K562 (cell line): Measurements from ENCODE around the gene NOS2. TPM values are rescaled to one million over a fixed set of nuclear protein-coding genes. Genes with fewer than 3 reads are reported as not detected.

ENCODE experiments used
- ATAC-seq: fragments of 200-7000 bp; cut with Tn5 transposase; 3 replicates; pipeline ENCODE4 v1.9.1; 2020; ENCODE audit warnings: moderate library complexity
- BruUV-seq: library from RNA; stranded (reverse); fragments of 400-500 nt; replicated peaks from 2 replicates; lab custom pipeline; 2021; lab: Mats Ljungman, UMichigan
- CTCF ChIA-PET: fragments of 300-600 bp; formaldehyde crosslinking; extraction: SDS; loops from one replicate; lab custom pipeline; 2021; ENCODE audit warnings: low intra/inter-chr PET ratio; lab: Yijun Ruan, JAX
- POLR2A ChIA-PET: fragments of 300-600, 350-650 bp; sonication (Branson Sonifier 250); formaldehyde crosslinking; extraction: SDS; loops from one replicate; lab custom pipeline; 2021; ENCODE audit warnings: antibody characterized with exemption, inconsistent platforms; lab: Yijun Ruan, JAX
- DNase-seq, 4 experiments: peaks; one replicate each; pipeline versions ENCODE4 v3.0.0 to v3.0.0-alpha.2; 2011 to 2018; ENCODE audit warnings: low spot score in 3 of 4, mixed read lengths in 3 of 4; ENCODE audit errors: extremely low read depth in 1 of 4
- FAIRE-seq: peaks from 2 replicates; lab custom pipeline; 2011; peaks lifted over from hg19 to GRCh38; lab: Jason Lieb, UNC
- H2AFZ ChIP-seq: 2 replicates; pipeline ENCODE4 v1.6.0; 2011; ENCODE audit warnings: low read depth, low read length, control low read depth, inconsistent platforms
- H3K27ac ChIP-seq: fragments of 200-600 bp; 3 replicates; pipeline ENCODE4 v1.8.0; 2011; ENCODE audit warnings: low read depth, mild to moderate bottlenecking, control low read depth, inconsistent platforms, low read length, moderate library complexity, mixed read lengths; ENCODE audit errors: extremely low read depth
- H3K27me3 ChIP-seq, 2 experiments: fragments of 300-600 bp in 1 of 2; 2 replicates in 1 of 2; 3 replicates in 1 of 2; pipeline versions ENCODE4 v1.6.0 to v1.8.0; 2011; ENCODE audit warnings: inconsistent platforms in 2 of 2, low read length in 2 of 2, mild to moderate bottlenecking in 1 of 2, mixed read lengths in 1 of 2, moderate library complexity in 1 of 2; ENCODE audit not compliant: control insufficient read depth in 2 of 2, insufficient read depth in 2 of 2
- H3K36me3 ChIP-seq: fragments of 300-600 bp; 3 replicates; pipeline ENCODE4 v1.8.0; 2011; ENCODE audit warnings: mild to moderate bottlenecking, low read length, inconsistent platforms; ENCODE audit not compliant: control insufficient read depth, insufficient read depth
- H3K4me1 ChIP-seq, 2 experiments: fragments of 200-600 bp in 1 of 2; replicated peaks in 1 of 2; 2 replicates in 1 of 2; 3 replicates in 1 of 2; pipeline versions ENCODE4 v1.5.1 to v1.8.0; 2011; ENCODE audit warnings: inconsistent platforms in 2 of 2, low read length in 2 of 2, mild to moderate bottlenecking in 1 of 2, mixed read lengths in 1 of 2, moderate library complexity in 1 of 2; ENCODE audit not compliant: control insufficient read depth in 2 of 2, insufficient read depth in 2 of 2
- H3K4me2 ChIP-seq: 2 replicates; pipeline ENCODE4 v1.6.1; 2011; ENCODE audit warnings: low read length, control low read depth, inconsistent platforms, mixed read lengths; ENCODE audit not compliant: insufficient read depth
- H3K4me3 ChIP-seq: fragments of 200-600 bp; sonication (generic), shearing (Covaris generic); 2 replicates; pipeline ENCODE4 v1.5.1; 2016; ENCODE audit warnings: control low read depth, inconsistent platforms
- H3K79me2 ChIP-seq: fragments of 200-600 bp; 3 replicates; pipeline ENCODE4 v1.8.0; 2011; ENCODE audit warnings: low read length, inconsistent platforms; ENCODE audit not compliant: control insufficient read depth, insufficient read depth
- H3K9ac ChIP-seq, 2 experiments: 2 replicates each; pipeline versions ENCODE4 v1.6.0 to v1.6.1; 2011; ENCODE audit warnings: low read depth in 2 of 2, low read length in 2 of 2, control low read depth in 1 of 2, inconsistent platforms in 1 of 2, mild to moderate bottlenecking in 1 of 2, mixed read lengths in 1 of 2; ENCODE audit not compliant: insufficient read depth in 1 of 2
- H3K9me1 ChIP-seq: one replicate; pipeline ENCODE4 v1.6.0; 2011; ENCODE audit warnings: inconsistent platforms, mild to moderate bottlenecking, low read length, moderate library complexity; ENCODE audit not compliant: control insufficient read depth, insufficient read depth
- H3K9me3 ChIP-seq: replicated peaks from 2 replicates; pipeline ENCODE4 v1.5.1; 2011; ENCODE audit warnings: low read depth, low read length, inconsistent platforms; ENCODE audit not compliant: control insufficient read depth, insufficient read depth
- H4K20me1 ChIP-seq: replicated peaks from 2 replicates; pipeline ENCODE4 v1.6.1; 2011; ENCODE audit warnings: low read length, inconsistent platforms, mixed read lengths; ENCODE audit not compliant: control insufficient read depth, insufficient read depth
- FIP1L1 ChIP-seq: fragments of 200-400 bp; formaldehyde crosslinking; IDR thresholded peaks from 2 replicates; pipeline ENCODE4 v1.6.1; 2018; ENCODE audit warnings: mild to moderate bottlenecking, low read depth, low read length; ENCODE audit not compliant: poor library complexity, severe bottlenecking
- HCFC1 ChIP-seq: IDR thresholded peaks from 2 replicates; pipeline ENCODE4 v1.6.1; 2012; ENCODE audit warnings: low read depth, low read length, improper control_type of control experiment
- NRF1 ChIP-seq, 2 experiments: fragments of 450-650 bp; IDR thresholded peaks in 1 of 2; conservative IDR thresholded peaks in 1 of 2; 2 replicates each; pipeline ENCODE4 v1.6.1; 2014; ENCODE audit warnings: mild to moderate bottlenecking in 2 of 2
- PHB ChIP-seq: fragments of 250-450 bp; sonication (Bioruptor Pico); IDR thresholded peaks from 2 replicates; pipeline ENCODE4 v1.5.0; 2021
- ZNF41 ChIP-seq: fragments of 250-450 bp; sonication (Bioruptor Pico); conservative IDR thresholded peaks from 2 replicates; pipeline ENCODE4 v1.4.0; 2020; ENCODE audit warnings: mild to moderate bottlenecking
- ZNF445 ChIP-seq: fragments of 250-450 bp; sonication (Bioruptor Pico); IDR thresholded peaks from 2 replicates; pipeline ENCODE4 v1.4.0; 2020; ENCODE audit warnings: low read depth, mild to moderate bottlenecking, moderate library complexity
- WGBS: fragments of 100-300 bp; shearing (Covaris generic); methylation state at CpG from one replicate; pipeline ENCODE4 v1.1.6; 2016; ENCODE audit warnings: low coverage, mixed read lengths; ENCODE audit not compliant: insufficient coverage; ENCODE audit errors: missing lambda C conversion rate; 5-methylcytosine and 5-hydroxymethylcytosine counted together
- in situ Hi-C: fragments of 300-500 bp; cut with MboI; formaldehyde crosslinking; loops from 4 replicates; pipeline ENCODE4 v1.15.0; 2018; ENCODE audit warnings: inconsistent platforms, mixed read lengths
- intact Hi-C: fragments of 100-400 bp; cut with micrococcal nuclease; formaldehyde crosslinking; loops from 2 replicates; pipeline ENCODE4 v1.14.2; 2022
- polyA plus RNA-seq, 8 experiments: library from polyadenylated mRNA; depleted of rRNA in 4 of 8; stranded (reverse) in 5 of 8; unstranded in 3 of 8; fragments of >200 nt; fragmentation: Nextera tagmentation in 2 of 8; fragmentation: Illumina TruSeq in 1 of 8; extraction: Ambion mirVana in 2 of 8; extraction: Trizol in 1 of 8; gene quantifications; 2 replicates each; pipeline versions ENCODE4 v1.2.1 to v1.2.3, GENCODE V29; 2011 to 2014; ENCODE audit warnings: inconsistent platforms in 1 of 8, missing spikeins in 1 of 8
- total RNA-seq, 7 experiments: library from RNA; depleted of rRNA in 6 of 7; stranded (reverse); fragments of >200 nt in 6 of 7; fragmentation: Illumina TruSeq in 2 of 7; extraction: Trizol in 2 of 7; gene quantifications; 2 replicates each; pipeline versions ENCODE4 v1.2.1 to v1.2.3, GENCODE V29; 2011 to 2021; ENCODE audit warnings: low replicate concordance in 1 of 7
- TF ChIP-seq, protein P1 (sequence below): fragments of 200-600 bp; sonication (generic); IDR thresholded peaks from one replicate; pipeline ENCODE4 v1.6.1; 2012; ENCODE audit warnings: mild to moderate bottlenecking, low read depth, low read length, inconsistent platforms
- TF ChIP-seq, protein P2 (sequence below): fragments of 450-650 bp; IDR thresholded peaks from 2 replicates; pipeline ENCODE4 v1.6.1; 2018; ENCODE audit warnings: mild to moderate bottlenecking, low read depth; ENCODE audit not compliant: partially characterized antibody

The NOS2 gene
- total and polyA plus RNA-seq, 9 of the 15 experiments (the other 6 are each of a cell fraction or from before 2014, with no cell fraction given): not detected

GRCh38 chr17:27751622-27752490 lies 48.5 kb downstream of the NOS2 start:
- Histone ChIP-seq H3K4me3 (no peak overlapping the region), H3K4me1 (peaks cover 0 to 3% of the 10 kb centered on the region in 2 experiments; a peak in 1 of 5 replicates), H3K36me3 (no peaks in the 10 kb centered on the region), H3K9ac (no peak overlapping the region; a peak in 1 of 4 replicates), H3K27ac (no peak overlapping the region), H3K9me1 (no peaks in the 10 kb centered on the region), H3K27me3 (peaks cover 0 to 23% of the 10 kb centered on the region in 2 experiments; a peak in 2 of 5 replicates), H3K9me3 (no peaks in the 10 kb centered on the region), H3K79me2 (no peaks in the 10 kb centered on the region), H4K20me1 (0 out of 2 replicates have a peak, but pooled peaks cover 2% of the 10 kb centered on the region), H3K4me2 (no peak overlapping the region), H2AFZ (no peak overlapping the region)
- intact Hi-C loops (no loop called here), in situ Hi-C loops (no loop called here)
- CTCF ChIA-PET: no interaction called here
- BruUV-seq: no TSS peak
- POLR2A ChIA-PET: no interaction called here
- WGBS: 5% methylated on average over 19 of the region's 19 CpGs
- DNase-seq: no peak
- no peak for ATAC-seq
- FAIRE-seq: no peak
- TF ChIP-seq ZNF41 (CRISPR knock-in tag): no peak
- no peak for TF ChIP-seq HCFC1
- TF ChIP-seq, protein P1, sequence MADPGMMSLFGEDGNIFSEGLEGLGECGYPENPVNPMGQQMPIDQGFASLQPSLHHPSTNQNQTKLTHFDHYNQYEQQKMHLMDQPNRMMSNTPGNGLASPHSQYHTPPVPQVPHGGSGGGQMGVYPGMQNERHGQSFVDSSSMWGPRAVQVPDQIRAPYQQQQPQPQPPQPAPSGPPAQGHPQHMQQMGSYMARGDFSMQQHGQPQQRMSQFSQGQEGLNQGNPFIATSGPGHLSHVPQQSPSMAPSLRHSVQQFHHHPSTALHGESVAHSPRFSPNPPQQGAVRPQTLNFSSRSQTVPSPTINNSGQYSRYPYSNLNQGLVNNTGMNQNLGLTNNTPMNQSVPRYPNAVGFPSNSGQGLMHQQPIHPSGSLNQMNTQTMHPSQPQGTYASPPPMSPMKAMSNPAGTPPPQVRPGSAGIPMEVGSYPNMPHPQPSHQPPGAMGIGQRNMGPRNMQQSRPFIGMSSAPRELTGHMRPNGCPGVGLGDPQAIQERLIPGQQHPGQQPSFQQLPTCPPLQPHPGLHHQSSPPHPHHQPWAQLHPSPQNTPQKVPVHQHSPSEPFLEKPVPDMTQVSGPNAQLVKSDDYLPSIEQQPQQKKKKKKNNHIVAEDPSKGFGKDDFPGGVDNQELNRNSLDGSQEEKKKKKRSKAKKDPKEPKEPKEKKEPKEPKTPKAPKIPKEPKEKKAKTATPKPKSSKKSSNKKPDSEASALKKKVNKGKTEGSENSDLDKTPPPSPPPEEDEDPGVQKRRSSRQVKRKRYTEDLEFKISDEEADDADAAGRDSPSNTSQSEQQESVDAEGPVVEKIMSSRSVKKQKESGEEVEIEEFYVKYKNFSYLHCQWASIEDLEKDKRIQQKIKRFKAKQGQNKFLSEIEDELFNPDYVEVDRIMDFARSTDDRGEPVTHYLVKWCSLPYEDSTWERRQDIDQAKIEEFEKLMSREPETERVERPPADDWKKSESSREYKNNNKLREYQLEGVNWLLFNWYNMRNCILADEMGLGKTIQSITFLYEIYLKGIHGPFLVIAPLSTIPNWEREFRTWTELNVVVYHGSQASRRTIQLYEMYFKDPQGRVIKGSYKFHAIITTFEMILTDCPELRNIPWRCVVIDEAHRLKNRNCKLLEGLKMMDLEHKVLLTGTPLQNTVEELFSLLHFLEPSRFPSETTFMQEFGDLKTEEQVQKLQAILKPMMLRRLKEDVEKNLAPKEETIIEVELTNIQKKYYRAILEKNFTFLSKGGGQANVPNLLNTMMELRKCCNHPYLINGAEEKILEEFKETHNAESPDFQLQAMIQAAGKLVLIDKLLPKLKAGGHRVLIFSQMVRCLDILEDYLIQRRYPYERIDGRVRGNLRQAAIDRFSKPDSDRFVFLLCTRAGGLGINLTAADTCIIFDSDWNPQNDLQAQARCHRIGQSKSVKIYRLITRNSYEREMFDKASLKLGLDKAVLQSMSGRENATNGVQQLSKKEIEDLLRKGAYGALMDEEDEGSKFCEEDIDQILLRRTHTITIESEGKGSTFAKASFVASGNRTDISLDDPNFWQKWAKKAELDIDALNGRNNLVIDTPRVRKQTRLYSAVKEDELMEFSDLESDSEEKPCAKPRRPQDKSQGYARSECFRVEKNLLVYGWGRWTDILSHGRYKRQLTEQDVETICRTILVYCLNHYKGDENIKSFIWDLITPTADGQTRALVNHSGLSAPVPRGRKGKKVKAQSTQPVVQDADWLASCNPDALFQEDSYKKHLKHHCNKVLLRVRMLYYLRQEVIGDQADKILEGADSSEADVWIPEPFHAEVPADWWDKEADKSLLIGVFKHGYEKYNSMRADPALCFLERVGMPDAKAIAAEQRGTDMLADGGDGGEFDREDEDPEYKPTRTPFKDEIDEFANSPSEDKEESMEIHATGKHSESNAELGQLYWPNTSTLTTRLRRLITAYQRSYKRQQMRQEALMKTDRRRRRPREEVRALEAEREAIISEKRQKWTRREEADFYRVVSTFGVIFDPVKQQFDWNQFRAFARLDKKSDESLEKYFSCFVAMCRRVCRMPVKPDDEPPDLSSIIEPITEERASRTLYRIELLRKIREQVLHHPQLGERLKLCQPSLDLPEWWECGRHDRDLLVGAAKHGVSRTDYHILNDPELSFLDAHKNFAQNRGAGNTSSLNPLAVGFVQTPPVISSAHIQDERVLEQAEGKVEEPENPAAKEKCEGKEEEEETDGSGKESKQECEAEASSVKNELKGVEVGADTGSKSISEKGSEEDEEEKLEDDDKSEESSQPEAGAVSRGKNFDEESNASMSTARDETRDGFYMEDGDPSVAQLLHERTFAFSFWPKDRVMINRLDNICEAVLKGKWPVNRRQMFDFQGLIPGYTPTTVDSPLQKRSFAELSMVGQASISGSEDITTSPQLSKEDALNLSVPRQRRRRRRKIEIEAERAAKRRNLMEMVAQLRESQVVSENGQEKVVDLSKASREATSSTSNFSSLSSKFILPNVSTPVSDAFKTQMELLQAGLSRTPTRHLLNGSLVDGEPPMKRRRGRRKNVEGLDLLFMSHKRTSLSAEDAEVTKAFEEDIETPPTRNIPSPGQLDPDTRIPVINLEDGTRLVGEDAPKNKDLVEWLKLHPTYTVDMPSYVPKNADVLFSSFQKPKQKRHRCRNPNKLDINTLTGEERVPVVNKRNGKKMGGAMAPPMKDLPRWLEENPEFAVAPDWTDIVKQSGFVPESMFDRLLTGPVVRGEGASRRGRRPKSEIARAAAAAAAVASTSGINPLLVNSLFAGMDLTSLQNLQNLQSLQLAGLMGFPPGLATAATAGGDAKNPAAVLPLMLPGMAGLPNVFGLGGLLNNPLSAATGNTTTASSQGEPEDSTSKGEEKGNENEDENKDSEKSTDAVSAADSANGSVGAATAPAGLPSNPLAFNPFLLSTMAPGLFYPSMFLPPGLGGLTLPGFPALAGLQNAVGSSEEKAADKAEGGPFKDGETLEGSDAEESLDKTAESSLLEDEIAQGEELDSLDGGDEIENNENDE: no peak
- no peak for TF ChIP-seq NRF1 (conservative IDR thresholded peaks at IDR 0.05 in 1 of 2, IDR thresholded peaks at IDR 0.05 in 1 of 2)
- TF ChIP-seq, protein P2, sequence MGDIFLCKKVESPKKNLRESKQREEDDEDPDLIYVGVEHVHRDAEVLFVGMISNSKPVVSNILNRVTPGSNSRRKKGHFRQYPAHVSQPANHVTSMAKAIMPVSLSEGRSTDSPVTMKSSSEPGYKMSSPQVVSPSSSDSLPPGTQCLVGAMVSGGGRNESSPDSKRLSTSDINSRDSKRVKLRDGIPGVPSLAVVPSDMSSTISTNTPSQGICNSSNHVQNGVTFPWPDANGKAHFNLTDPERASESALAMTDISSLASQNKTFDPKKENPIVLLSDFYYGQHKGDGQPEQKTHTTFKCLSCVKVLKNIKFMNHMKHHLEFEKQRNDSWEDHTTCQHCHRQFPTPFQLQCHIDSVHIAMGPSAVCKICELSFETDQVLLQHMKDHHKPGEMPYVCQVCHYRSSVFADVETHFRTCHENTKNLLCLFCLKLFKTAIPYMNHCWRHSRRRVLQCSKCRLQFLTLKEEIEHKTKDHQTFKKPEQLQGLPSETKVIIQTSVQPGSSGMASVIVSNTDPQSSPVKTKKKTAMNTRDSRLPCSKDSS: no peak
- no peak for TF ChIP-seq ZNF445
- TF ChIP-seq PHB (CRISPR knock-in tag): no peak
- no peak for TF ChIP-seq FIP1L1
